Non-pigmented ciliary epithelial cell (primary cell): ENCODE measurements around the gene PCIF1.
"Not testable (repeated sequence)": the region's sequence is repeated elsewhere in the genome, so short reads cannot be mapped to it uniquely, and the experiment has no call there.

Source experiments
- DNase-seq: peaks from one replicate; pipeline ENCODE4 v3.0.0-alpha.2; 2010; ENCODE audit warnings: low read depth

The PCIF1 gene

GRCh38 chr20:45947110-45947866 is 12.8 kb downstream of the PCIF1 start:
- no peak for DNase-seq

DNA sequence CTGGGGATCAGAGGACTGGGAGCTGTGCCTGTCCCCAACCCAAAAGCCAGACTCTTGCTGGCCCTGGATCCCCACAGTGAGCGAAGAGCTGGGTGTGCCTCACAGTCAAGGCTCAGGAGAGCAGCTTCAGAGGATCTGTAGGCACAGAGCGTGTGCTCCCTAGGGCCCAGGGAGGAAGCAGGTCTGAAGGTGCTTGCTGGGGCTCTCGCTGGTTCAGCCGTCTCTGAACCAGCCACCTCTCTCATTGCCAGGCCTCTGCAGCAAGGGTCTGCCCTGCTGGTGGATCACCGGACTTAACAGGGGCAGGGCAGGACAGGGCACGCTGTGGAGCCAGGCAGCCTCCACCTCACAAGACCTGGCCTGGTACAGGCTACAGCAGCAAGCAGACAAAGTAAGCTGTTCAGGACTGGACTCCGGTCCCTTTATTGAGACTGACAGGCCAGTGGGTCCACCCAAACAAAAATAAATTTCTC is 13.8 kb downstream of the PCIF1 start:
- DNase-seq, result no peak

DNA sequence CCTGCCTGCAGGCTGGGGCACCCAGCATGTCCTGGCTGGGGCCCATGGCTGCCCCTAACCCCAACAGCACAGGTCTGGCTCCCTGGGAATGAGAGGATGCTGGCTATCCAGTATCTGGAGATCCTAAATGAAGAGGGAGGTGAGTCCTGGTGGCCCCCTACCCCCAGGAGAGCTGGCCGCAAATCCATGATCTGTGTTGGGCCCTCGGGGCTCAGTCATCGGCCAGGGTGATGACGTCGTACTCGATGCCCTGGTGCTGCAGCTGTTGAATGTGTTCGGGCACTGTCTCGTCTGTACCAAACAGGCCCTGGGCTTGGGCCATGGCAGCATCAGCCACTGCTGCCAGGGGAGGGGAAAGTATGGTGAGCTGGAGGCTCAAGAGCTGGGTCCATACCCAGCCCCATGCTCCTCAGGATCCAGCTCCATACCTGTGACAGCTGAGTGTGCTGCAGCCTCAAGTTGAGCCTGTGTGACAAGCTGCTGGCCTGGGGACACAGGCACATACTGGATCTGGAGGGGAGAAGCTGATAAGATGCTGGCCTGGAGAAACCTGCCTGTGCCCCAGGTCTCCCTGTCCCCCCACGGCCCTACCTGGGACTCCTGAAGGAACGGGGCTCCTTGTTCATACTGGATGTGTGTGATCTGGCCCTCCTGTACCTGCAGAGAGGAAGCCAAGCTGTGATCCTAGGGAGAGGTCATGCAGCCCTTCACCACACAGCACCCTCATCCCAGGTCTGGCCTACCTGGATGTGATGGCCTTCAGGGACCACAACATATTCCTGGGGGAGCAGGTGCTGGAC is 14.5 kb downstream of the PCIF1 start:
- no peak for DNase-seq

GRCh38 chr20:45949542-45950329 is 15.3 kb downstream of the PCIF1 start:
- DNase-seq, result no peak

GRCh38 chr20:45950330-45950646 is 15.8 kb downstream of the PCIF1 start:
- no peak for DNase-seq

- DNase-seq, result no peak
Observed at GRCh38 chr20:45951925-45952834, 17.7 kb downstream of the PCIF1 start.

GRCh38 chr20:45952861-45953260 is 18.4 kb downstream of the PCIF1 start:
- DNase-seq, result no peak

DNA sequence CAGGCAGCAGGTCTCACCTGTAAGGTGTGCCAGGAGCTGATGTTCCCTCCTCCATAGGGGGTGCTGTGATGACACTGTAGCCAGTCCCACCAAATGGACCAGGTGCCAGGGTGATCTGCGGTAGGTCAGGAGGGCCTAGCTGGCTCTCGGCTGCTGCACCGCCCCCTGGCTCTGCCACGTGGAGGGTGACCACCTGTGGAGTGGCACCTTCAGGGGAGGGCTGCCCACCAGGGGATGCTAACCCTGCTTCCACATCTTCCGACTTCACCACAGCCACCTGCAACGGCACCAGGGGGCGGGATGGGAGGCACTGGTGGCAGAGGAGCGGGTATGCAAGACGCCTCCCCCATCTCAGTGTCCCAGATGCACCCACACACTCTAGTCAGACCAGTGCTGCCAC is 19.2 kb downstream of the PCIF1 start:
- DNase-seq, result no peak

DNA sequence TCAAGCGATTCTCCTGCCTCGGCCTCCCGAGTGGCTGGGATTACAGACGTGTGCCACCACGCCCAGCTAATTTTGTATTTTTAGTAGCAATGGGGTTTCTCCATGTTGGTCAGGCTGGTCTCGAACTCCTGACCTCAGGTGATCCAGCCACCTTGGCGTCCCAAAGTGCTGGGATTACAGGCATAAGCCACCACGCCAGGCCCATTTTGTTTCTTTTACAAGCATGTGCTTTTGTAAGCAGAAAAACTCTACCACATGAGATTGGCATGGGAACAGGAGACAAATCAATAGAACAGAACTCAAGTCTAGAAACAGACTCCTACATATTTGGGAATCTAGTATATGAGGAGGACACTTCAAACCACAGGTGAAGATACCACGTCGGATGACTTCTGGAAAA is 21.8 kb downstream of the PCIF1 start:
- DNase-seq, result not testable (repeated sequence)

DNA sequence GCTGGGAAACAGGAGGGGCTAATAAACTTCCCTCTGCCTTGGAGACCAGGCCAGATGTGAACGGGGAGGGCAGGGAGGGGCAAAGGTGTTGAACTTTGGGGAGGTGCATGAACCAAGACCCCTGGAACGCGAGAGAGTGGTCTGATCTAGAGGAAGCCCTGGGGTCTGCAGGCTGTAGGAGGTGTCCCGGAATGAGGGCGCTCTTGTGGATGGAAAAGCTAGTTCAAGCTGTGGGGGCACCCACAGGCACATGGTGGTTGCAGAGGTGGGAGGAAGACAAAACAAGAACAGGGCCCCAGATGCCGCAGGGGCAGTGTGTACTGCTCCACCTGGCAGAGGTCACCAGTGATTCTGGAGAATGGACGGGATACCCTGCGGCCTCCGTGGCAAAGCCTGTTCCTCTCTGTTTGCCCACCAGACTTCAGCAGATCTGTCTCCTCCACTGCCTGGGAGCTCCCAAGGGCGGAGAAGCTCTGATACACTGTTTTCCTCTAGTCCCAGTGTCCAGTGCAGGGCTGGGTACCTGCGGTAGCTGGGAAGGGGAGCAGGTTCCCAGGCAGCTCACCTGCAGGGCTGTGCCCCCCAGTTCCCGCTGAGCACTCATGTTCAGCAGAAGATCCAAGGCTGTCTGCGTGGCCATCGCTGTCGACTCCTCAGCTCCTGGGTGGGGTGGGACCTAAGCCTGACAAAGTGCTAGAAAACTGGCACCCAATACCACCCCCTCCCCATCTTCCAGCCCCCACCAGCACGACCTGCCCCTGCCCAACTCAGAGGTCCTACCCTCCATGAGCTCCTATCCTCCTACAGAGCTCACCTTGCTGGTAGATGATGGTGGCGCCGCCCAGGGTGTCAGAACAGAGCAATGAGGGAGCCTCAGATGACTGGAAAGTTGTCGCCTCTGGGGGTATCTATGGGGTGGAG is 22.8 kb downstream of the PCIF1 start:
- no peak for DNase-seq

DNA sequence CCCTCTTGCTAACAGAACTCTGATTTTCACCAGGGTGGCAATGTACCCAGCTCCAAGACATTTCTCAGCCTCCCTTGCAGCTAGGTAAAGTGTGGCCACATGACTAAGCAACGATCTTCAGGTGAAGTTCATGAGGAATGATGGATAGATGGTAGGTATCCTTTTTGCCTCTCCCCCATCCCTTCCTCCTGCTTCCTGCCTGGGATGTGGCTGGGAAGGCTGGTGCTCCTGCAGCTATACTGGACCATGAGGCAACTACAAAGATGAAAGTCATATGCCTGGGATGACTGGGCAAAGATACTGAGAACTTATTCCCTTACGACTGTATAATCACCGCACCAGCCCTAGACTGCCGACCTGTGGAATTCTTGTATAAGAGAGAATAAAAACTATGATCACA is 24.1 kb downstream of the PCIF1 start:
- DNase-seq, result no peak

DNA sequence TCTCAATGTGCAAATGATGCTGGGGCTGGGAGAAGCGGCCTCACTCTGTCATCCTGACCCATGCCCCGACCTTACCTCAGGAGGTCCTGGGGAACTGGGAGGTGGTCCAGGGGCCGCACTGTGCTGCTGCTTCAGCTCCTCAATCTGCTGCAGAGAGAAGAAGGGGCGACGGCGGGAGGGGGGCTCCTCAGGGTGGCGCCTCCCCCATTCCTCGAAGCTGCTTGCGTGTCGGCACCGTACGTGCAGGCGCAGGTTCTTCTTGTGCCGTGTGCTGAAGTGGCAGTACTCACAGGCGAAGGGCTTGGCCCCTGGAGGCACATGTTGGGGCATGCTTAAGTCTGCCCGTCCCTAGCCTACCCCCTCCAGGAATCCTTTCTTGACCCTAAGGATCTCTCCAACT is 24.6 kb downstream of the PCIF1 start:
- no peak for DNase-seq

GRCh38 chr20:45959956-45960630 is 25.6 kb downstream of the PCIF1 start:
- no peak for DNase-seq

GRCh38 chr20:45962031-45962755 is 27.7 kb downstream of the PCIF1 start:
- DNase-seq, result no peak

DNA sequence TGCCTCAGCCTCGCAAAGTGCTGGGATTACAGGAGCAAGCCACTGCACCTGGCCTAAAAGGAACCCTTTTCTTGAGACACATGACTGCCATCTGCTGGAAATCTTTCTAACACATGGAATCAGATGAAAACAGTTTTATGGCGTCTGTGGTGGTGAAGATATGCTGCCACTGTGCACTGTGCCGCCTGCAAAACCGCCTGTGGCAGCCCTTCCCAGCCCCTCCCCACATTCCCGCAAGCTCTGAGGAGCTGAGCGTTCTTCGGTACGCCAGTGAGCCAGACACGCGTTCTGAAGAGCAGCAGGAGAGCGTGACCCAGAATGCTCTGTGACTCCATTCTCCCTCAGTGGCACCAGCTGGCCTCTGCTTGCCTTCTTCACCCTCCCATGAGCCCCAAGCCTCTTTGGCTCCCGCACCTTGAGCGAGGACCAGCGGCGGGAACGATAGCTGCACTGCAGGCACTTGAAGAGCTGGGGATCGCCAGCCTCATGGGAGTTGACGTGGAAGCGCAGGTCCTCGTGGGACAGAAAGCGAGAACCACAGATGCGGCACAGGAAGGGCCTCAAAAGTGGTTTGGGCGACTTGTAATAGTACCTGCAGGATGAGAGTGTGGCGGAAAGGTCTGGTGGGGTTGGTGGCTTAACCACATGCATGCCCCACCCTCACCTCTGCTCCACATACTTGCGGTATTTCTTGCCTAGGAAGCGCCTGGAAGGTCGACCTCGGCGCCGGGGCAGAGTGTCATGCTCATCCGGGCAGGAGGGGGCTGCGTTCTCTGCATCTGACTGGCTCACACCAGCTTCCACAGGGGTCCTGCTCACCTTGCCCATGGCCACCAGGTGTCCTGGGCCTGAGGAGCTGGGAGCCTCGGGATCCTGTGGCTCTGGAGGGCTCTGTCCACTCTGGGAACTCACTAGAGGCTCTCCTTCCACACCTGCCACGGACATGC is 28.8 kb downstream of the PCIF1 start:
- no peak for DNase-seq

GRCh38 chr20:45964006-45964400 is 29.5 kb downstream of the PCIF1 start:
- DNase-seq, result no peak

DNA sequence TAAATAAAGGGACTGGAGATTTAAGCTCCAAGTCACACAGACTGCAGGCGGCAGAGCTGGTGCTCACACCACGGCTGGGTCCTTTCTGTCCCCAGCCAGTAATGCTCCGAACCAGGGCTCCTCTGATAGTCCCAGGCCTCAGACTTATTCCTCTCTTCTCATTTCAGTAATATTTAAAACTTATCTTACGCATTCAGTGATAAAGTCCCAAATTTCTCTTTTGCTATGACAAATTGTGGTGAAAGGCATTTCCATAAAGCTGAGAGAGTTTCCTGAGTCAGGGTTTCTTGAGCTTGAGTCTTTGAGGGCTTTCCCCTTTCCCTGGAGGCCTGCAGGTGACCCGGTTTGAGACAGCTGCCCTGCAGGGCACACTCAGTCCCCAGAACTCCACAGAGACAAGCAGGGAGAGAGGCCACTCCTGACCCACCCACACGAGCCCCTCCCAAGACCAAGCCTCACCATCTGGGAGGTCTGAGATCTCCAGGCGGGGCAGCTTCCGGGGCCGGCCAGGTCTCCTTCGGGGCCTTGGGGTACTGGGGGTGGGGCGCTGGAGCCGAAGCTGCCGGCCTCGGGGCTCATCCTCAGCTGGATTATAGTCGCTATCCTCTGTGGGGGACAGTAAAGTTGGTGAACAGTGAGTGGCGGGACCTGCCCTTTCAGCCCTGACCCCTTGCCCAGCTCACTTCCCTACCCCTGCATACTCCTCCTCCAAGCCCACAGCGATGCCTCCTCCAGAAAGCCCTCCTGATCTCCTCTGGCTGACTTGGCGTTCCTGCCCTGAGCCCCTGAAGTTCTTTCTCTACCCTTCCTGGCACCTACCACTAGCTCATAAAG is 30.9 kb downstream of the PCIF1 start:
- DNase-seq, result no peak
